K562 (cell line): ENCODE results near the gene SLC38A1. TPM values are rescaled to one million over a fixed set of nuclear protein-coding genes. Genes with fewer than 3 reads are reported as not detected.

Experiments
- ARID1B ChIP-seq: fragments of 450-650 bp; IDR thresholded peaks from 2 replicates; pipeline ENCODE4 v1.6.1; 2016; ENCODE audit warnings: antibody characterized with exemption, mild to moderate bottlenecking, inconsistent platforms
- COPS2 ChIP-seq: fragments of 450-650 bp; conservative IDR thresholded peaks from 2 replicates; pipeline ENCODE4 v1.6.1; 2016; ENCODE audit warnings: mild to moderate bottlenecking, moderate library complexity
- FOSL1 ChIP-seq: fragments of 200-800 bp; sonication (Bioruptor generic); conservative IDR thresholded peaks from 2 replicates; pipeline ENCODE4 v1.6.1; 2016; ENCODE audit warnings: missing genetic modification characterization, missing compliant biosample characterization
- GTF2A2 ChIP-seq: IDR thresholded peaks from 2 replicates; pipeline ENCODE4 v1.6.1; 2016; ENCODE audit warnings: mild to moderate bottlenecking, missing genetic modification characterization, missing compliant biosample characterization
- HCFC1 ChIP-seq: IDR thresholded peaks from 2 replicates; pipeline ENCODE4 v1.6.1; 2012; ENCODE audit warnings: low read depth, low read length, improper control_type of control experiment
- IRF1 ChIP-seq: sonication (generic); formaldehyde crosslinking; IDR thresholded peaks from 2 replicates; pipeline ENCODE4 v1.8.0; 2022; ENCODE audit warnings: missing genetic modification reagents, mild to moderate bottlenecking, borderline replicate concordance
- KDM5B ChIP-seq: fragments of 200-600 bp; sonication (generic); IDR thresholded peaks from 2 replicates; pipeline ENCODE4 v1.6.1; 2012; ENCODE audit warnings: low read depth, mild to moderate bottlenecking, moderate library complexity, low read length, control low read depth, inconsistent platforms; ENCODE audit not compliant: insufficient replicate concordance
- MECOM ChIP-seq: fragments of 250-450 bp; sonication (Bioruptor Pico); IDR thresholded peaks from 2 replicates; pipeline ENCODE4 v1.8.0; 2022; ENCODE audit warnings: inconsistent platforms
- NCOA4 ChIP-seq: fragments of 450-650 bp; IDR thresholded peaks from 2 replicates; pipeline ENCODE4 v1.6.1; 2018; ENCODE audit warnings: mild to moderate bottlenecking; ENCODE audit not compliant: partially characterized antibody
- NFIX ChIP-seq: fragments of 250-450 bp; sonication (Bioruptor Pico); IDR thresholded peaks from 2 replicates; pipeline ENCODE4 v1.4.0; 2020; ENCODE audit warnings: low read depth, mild to moderate bottlenecking, moderate library complexity
- NKRF ChIP-seq: fragments of 450-650 bp; IDR thresholded peaks from 2 replicates; pipeline ENCODE4 v1.6.1; 2016; ENCODE audit warnings: borderline replicate concordance
- NR2F6 ChIP-seq: fragments of 450-650 bp; formaldehyde crosslinking; IDR thresholded peaks from 2 replicates; pipeline ENCODE4 v1.4.0; 2020; ENCODE audit warnings: mild to moderate bottlenecking
- SMAD3 ChIP-seq: fragments of 450-650 bp; formaldehyde crosslinking; conservative IDR thresholded peaks from 2 replicates; pipeline ENCODE4 v1.4.0; 2020; ENCODE audit warnings: mild to moderate bottlenecking
- SMARCA4 ChIP-seq: fragments of 450-650 bp; IDR thresholded peaks from 2 replicates; pipeline ENCODE4 v1.6.1; 2016
- TRIM28 ChIP-seq: fragments of 450-650 bp; IDR thresholded peaks from 2 replicates; pipeline ENCODE4 v1.6.1; 2017
- XRCC5 ChIP-seq: fragments of 200-400 bp; formaldehyde crosslinking; IDR thresholded peaks from 2 replicates; pipeline ENCODE4 v1.6.1; 2017; ENCODE audit warnings: low read depth, mild to moderate bottlenecking, low read length
- ZNF253 ChIP-seq: fragments of 250-450 bp; sonication (Bioruptor Pico); conservative IDR thresholded peaks from 2 replicates; pipeline ENCODE4 v1.6.1; 2021; ENCODE audit warnings: mild to moderate bottlenecking
- ZNF75A ChIP-seq: fragments of 450-650 bp; formaldehyde crosslinking; IDR thresholded peaks from 2 replicates; pipeline ENCODE4 v1.4.0; 2020; ENCODE audit warnings: mild to moderate bottlenecking
- polyA plus RNA-seq, 8 experiments: library from polyadenylated mRNA; depleted of rRNA in 4 of 8; stranded (reverse) in 5 of 8; unstranded in 3 of 8; fragments of >200 nt; fragmentation: Nextera tagmentation in 2 of 8; fragmentation: Illumina TruSeq in 1 of 8; extraction: Ambion mirVana in 2 of 8; extraction: Trizol in 1 of 8; gene quantifications; 2 replicates each; pipeline versions ENCODE4 v1.2.1 to v1.2.3, GENCODE V29; 2011 to 2014; ENCODE audit warnings: inconsistent platforms in 1 of 8, missing spikeins in 1 of 8
- total RNA-seq, 7 experiments: library from RNA; depleted of rRNA in 6 of 7; stranded (reverse); fragments of >200 nt in 6 of 7; fragmentation: Illumina TruSeq in 2 of 7; extraction: Trizol in 2 of 7; gene quantifications; 2 replicates each; pipeline versions ENCODE4 v1.2.1 to v1.2.3, GENCODE V29; 2011 to 2021; ENCODE audit warnings: low replicate concordance in 1 of 7
- TF ChIP-seq, protein P1 (sequence below): IDR thresholded peaks from 2 replicates; pipeline ENCODE4 v1.6.1; 2011; ENCODE audit warnings: borderline replicate concordance, low read depth, mild to moderate bottlenecking, moderate library complexity, low read length; ENCODE audit not compliant: insufficient read depth, poor library complexity, severe bottlenecking
- TF ChIP-seq, protein P2 (sequence below): fragments of 250-450 bp; sonication (Bioruptor Pico); IDR thresholded peaks from 2 replicates; pipeline ENCODE4 v1.5.0; 2020; ENCODE audit warnings: mild to moderate bottlenecking, borderline replicate concordance
- TF ChIP-seq, protein P3 (sequence below): fragments of 450-650 bp; IDR thresholded peaks from 2 replicates; pipeline ENCODE4 v1.6.1; 2016; ENCODE audit warnings: missing biosample characterization, missing genetic modification characterization

SLC38A1 gene
- total and polyA plus RNA-seq, 9 of the 15 experiments (the other 6 are each of a cell fraction or from before 2014, with no cell fraction given), result 51.9 to 112 (median 75.0) TPM

- TF ChIP-seq NKRF, result no peak
- TF ChIP-seq HCFC1, result no peak
- TF ChIP-seq MECOM (CRISPR knock-in tag), result no peak
- TF ChIP-seq KDM5B, result no peak
- TF ChIP-seq FOSL1 (tag), result peak; percentile 100
- TF ChIP-seq XRCC5, result no peak
- no peak for TF ChIP-seq TRIM28
- TF ChIP-seq GTF2A2 (tag), result no peak
- no peak for TF ChIP-seq ZNF253 (CRISPR knock-in tag)
- TF ChIP-seq, protein P1, sequence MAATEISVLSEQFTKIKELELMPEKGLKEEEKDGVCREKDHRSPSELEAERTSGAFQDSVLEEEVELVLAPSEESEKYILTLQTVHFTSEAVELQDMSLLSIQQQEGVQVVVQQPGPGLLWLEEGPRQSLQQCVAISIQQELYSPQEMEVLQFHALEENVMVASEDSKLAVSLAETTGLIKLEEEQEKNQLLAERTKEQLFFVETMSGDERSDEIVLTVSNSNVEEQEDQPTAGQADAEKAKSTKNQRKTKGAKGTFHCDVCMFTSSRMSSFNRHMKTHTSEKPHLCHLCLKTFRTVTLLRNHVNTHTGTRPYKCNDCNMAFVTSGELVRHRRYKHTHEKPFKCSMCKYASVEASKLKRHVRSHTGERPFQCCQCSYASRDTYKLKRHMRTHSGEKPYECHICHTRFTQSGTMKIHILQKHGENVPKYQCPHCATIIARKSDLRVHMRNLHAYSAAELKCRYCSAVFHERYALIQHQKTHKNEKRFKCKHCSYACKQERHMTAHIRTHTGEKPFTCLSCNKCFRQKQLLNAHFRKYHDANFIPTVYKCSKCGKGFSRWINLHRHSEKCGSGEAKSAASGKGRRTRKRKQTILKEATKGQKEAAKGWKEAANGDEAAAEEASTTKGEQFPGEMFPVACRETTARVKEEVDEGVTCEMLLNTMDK, result no peak
- TF ChIP-seq IRF1 (CRISPR knock-in tag), result no peak
- TF ChIP-seq ARID1B, result peak; percentile 94
- TF ChIP-seq COPS2, result no peak
- TF ChIP-seq, protein P2, sequence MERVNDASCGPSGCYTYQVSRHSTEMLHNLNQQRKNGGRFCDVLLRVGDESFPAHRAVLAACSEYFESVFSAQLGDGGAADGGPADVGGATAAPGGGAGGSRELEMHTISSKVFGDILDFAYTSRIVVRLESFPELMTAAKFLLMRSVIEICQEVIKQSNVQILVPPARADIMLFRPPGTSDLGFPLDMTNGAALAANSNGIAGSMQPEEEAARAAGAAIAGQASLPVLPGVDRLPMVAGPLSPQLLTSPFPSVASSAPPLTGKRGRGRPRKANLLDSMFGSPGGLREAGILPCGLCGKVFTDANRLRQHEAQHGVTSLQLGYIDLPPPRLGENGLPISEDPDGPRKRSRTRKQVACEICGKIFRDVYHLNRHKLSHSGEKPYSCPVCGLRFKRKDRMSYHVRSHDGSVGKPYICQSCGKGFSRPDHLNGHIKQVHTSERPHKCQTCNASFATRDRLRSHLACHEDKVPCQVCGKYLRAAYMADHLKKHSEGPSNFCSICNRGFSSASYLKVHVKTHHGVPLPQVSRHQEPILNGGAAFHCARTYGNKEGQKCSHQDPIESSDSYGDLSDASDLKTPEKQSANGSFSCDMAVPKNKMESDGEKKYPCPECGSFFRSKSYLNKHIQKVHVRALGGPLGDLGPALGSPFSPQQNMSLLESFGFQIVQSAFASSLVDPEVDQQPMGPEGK (CRISPR knock-in tag), result no peak
- TF ChIP-seq NR2F6, result no peak
- TF ChIP-seq, protein P3, sequence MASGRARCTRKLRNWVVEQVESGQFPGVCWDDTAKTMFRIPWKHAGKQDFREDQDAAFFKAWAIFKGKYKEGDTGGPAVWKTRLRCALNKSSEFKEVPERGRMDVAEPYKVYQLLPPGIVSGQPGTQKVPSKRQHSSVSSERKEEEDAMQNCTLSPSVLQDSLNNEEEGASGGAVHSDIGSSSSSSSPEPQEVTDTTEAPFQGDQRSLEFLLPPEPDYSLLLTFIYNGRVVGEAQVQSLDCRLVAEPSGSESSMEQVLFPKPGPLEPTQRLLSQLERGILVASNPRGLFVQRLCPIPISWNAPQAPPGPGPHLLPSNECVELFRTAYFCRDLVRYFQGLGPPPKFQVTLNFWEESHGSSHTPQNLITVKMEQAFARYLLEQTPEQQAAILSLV (tag), result no peak
- no peak for TF ChIP-seq ZNF75A (CRISPR knock-in tag)
- no peak for TF ChIP-seq SMAD3 (CRISPR knock-in tag)
- TF ChIP-seq SMARCA4, result peak; percentile 98
- no peak for TF ChIP-seq NFIX (CRISPR knock-in tag)
- no peak for TF ChIP-seq NCOA4
Measured at GRCh38 chr12:46219877-46220655, 48.8 kb downstream of the SLC38A1 start (continued).
